Measurements from ENCODE around the gene TRIM23. TPM values are rescaled to one million over a fixed set of nuclear protein-coding genes. Genes with fewer than 3 reads are reported as not detected.
"Not testable (repeated sequence)": the region's sequence is repeated elsewhere in the genome, so short reads cannot be mapped to it uniquely, and the experiment has no call there.

TRIM23 gene
- total and polyA plus RNA-seq, 2 donors (not counting 1 experiment from before 2014, with no cell fraction given), result 3.1 to 21.0 TPM

GRCh38 chr5:65611524-65611923, 12.6 kb downstream of the TRIM23 start:
- CTCF ChIA-PET, result no interaction called here
- no peaks in the 10 kb centered on the region for H3K4me1 Mint-ChIP-seq
- Histone ChIP-seq H3K9me3 (ENCODE audit: control extremely low read depth in 1 of 3, control insufficient read depth in 2 of 3, insufficient read depth in 1 of 3, low read length in 2 of 3) (no peaks in the 10 kb centered on the region), H4K20me1 (ENCODE audit: control insufficient read depth, insufficient read depth, low read length, poor library complexity, severe bottlenecking) (no peaks in the 10 kb centered on the region), H3K4me1 (ENCODE audit: control insufficient read depth in 2 of 2, insufficient read depth in 2 of 2, low read length in 2 of 2) (no peaks in the 10 kb centered on the region), H2AFZ (ENCODE audit: insufficient read depth, low read depth, low read length, poor library complexity, severe bottlenecking) (no peak overlapping the region), H3K4me3 (ENCODE audit: control extremely low read depth in 1 of 5, extremely low read depth in 1 of 5, insufficient read depth in 1 of 5, low read depth in 2 of 5, low read length in 4 of 5) (no peak overlapping the region), H3K79me2 (ENCODE audit: control insufficient read depth, insufficient read depth, low read length) (peaks cover 16% of the 10 kb centered on the region), H3K9ac (ENCODE audit: low read length) (no peak overlapping the region), H3K27me3 (replicated peaks in 1 of 4; ENCODE audit: control extremely low read depth in 1 of 4, control insufficient read depth in 3 of 4, insufficient read depth in 4 of 4, low read length in 3 of 4) (no peaks in the 10 kb centered on the region), H3K36me3 (replicated peaks in 1 of 2; ENCODE audit: control extremely low read depth in 1 of 2, control insufficient read depth in 1 of 2, extremely low read depth in 1 of 2, insufficient read depth in 2 of 2, low read length in 1 of 2) (peaks cover 9 to 78% of the 10 kb centered on the region in 2 experiments), H3K4me2 (replicated peaks; ENCODE audit: low read depth, low read length, poor library complexity, severe bottlenecking) (no peak overlapping the region), H3K27ac (ENCODE audit: low read length in 2 of 2) (no peak overlapping the region)
- POLR2A ChIA-PET, result no interaction called here
- no peaks in the 10 kb centered on the region for H3K27me3 Mint-ChIP-seq
- no peaks in the 10 kb centered on the region for H3K9me3 Mint-ChIP-seq (ENCODE audit: insufficient read depth)
- ATAC-seq (ENCODE audit: low read depth), result no peak
- intact Hi-C loops (cut with micrococcal nuclease), result no loop called here
- WGBS (ENCODE audit: insufficient coverage), result 100% methylated on average over 1 of the region's 3 CpGs
- TF ChIP-seq, protein P1, sequence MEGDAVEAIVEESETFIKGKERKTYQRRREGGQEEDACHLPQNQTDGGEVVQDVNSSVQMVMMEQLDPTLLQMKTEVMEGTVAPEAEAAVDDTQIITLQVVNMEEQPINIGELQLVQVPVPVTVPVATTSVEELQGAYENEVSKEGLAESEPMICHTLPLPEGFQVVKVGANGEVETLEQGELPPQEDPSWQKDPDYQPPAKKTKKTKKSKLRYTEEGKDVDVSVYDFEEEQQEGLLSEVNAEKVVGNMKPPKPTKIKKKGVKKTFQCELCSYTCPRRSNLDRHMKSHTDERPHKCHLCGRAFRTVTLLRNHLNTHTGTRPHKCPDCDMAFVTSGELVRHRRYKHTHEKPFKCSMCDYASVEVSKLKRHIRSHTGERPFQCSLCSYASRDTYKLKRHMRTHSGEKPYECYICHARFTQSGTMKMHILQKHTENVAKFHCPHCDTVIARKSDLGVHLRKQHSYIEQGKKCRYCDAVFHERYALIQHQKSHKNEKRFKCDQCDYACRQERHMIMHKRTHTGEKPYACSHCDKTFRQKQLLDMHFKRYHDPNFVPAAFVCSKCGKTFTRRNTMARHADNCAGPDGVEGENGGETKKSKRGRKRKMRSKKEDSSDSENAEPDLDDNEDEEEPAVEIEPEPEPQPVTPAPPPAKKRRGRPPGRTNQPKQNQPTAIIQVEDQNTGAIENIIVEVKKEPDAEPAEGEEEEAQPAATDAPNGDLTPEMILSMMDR (IDR thresholded peaks at IDR 0.05), result no peak
- TF ChIP-seq EZH2 (IDR thresholded peaks at IDR 0.05; ENCODE audit: borderline replicate concordance, insufficient read depth, low read depth, low read length, poor library complexity, severe bottlenecking), result no peak
- no peak for DNase-seq
- H3K27ac Mint-ChIP-seq, result no peak overlapping the region
- no peak overlapping the region for H3K4me3 Mint-ChIP-seq

- WGBS (ENCODE audit: insufficient coverage), result 100% methylated on average over 1 of the region's 1 CpG
- POLR2A ChIA-PET, result not testable (repeated sequence)
Observed at GRCh38 chr5:65601761-65602160, 22.4 kb downstream of the TRIM23 start.

More at GRCh38 chr5:65601761-65602160, 22.4 kb downstream of the TRIM23 start:
- H3K4me3 ChIP-seq (ENCODE audit: control extremely low read depth in 1 of 5, extremely low read depth in 1 of 5, insufficient read depth in 1 of 5, low read depth in 2 of 5, low read length in 4 of 5); H3K9me3 Mint-ChIP-seq (ENCODE audit: insufficient read depth); DNase-seq; H3K4me2 ChIP-seq (replicated peaks; ENCODE audit: low read depth, low read length, poor library complexity, severe bottlenecking); H3K27ac ChIP-seq (ENCODE audit: low read length in 2 of 2); H2AFZ ChIP-seq (ENCODE audit: insufficient read depth, low read depth, low read length, poor library complexity, severe bottlenecking); H3K27me3 Mint-ChIP-seq; H3K9ac ChIP-seq (ENCODE audit: low read length); H4K20me1 ChIP-seq (ENCODE audit: control insufficient read depth, insufficient read depth, low read length, poor library complexity, severe bottlenecking); H3K4me1 Mint-ChIP-seq; ATAC-seq (ENCODE audit: low read depth); H3K27me3 ChIP-seq (replicated peaks in 1 of 4; ENCODE audit: control extremely low read depth in 1 of 4, control insufficient read depth in 3 of 4, insufficient read depth in 4 of 4, low read length in 3 of 4); CTCF ChIA-PET; H3K4me1 ChIP-seq (ENCODE audit: control insufficient read depth in 2 of 2, insufficient read depth in 2 of 2, low read length in 2 of 2); H3K9me3 ChIP-seq (ENCODE audit: control extremely low read depth in 1 of 3, control insufficient read depth in 2 of 3, insufficient read depth in 1 of 3, low read length in 2 of 3); intact Hi-C loops (cut with micrococcal nuclease); H3K27ac Mint-ChIP-seq; H3K79me2 ChIP-seq (ENCODE audit: control insufficient read depth, insufficient read depth, low read length); H3K4me3 Mint-ChIP-seq: not testable (repeated sequence)
- H3K36me3 ChIP-seq (replicated peaks in 1 of 2; ENCODE audit: control extremely low read depth in 1 of 2, control insufficient read depth in 1 of 2, extremely low read depth in 1 of 2, insufficient read depth in 2 of 2, low read length in 1 of 2), result peaks cover 0 to 71% of the 10 kb centered on the region in 2 experiments

Measured in B cell (primary cell).